GM18870 (cell line): Measurements from ENCODE around the gene LTB4R.

Source experiments
- ATAC-seq: cut with Tn5 transposase; IDR thresholded peaks from one replicate; pipeline ENCODE4 v1.9.1; 2021; ENCODE audit warnings: moderate library complexity; ENCODE audit not compliant: unreplicated experiment

Gene LTB4R

DNA sequence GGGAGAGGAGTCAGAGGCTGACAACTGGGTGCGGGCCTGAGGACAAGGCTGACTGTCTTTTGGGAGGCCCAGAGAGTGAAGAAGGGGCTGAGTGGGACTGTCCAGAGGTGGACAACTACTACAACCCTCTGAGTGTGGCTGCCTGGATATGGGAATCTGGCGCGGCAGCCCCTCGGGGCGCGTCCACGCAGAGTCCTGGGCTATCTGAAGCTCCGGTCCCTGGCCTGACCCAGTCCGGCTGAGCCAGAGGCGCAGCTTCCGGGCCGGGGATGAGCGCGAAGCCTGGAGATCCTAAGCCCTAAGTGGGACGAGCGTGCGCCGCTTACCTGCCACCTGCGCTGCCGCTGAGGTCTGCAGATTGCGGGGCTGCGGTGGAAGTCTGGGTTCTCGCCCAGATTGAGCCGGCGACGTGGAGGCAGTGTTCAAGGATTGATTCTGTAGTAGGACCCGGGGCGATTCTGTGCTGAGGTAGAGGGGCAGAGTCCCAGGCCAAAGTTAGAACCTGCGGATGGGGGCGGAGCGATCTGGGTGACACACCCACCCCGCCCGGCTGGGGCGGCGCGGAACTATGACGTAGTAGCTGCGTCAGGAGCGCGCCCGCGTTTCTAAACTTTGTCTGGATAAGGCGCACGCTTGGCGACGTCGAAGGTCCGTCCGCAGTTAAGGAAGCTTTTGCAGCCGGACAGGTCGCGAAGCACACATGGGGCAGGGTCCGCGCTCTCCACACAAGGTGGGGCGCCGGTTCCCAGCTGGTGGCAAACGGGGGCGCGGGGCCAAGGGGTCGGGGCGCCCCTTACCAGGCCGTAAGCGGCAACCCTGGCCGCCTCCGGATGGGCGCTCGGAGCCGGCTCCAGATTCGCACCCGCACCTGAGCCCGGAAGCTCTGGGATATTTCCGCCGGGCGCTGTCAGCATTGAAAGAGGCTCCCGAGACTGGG, 11.8 kb upstream of the LTB4R start, which contains the start of the genes DHRS1 and NOP9:
Gene DHRS1 (minus strand): TSS at position 526 of the 937 bp plus-strand sequence. CDS start 674 bp downstream, outside the sequence.
Gene NOP9 (plus strand): TSS at position 596 of the 937 bp plus-strand sequence. CDS start 105 bp downstream, at position 701.
- ATAC-seq: peak; percentile 54

DNA sequence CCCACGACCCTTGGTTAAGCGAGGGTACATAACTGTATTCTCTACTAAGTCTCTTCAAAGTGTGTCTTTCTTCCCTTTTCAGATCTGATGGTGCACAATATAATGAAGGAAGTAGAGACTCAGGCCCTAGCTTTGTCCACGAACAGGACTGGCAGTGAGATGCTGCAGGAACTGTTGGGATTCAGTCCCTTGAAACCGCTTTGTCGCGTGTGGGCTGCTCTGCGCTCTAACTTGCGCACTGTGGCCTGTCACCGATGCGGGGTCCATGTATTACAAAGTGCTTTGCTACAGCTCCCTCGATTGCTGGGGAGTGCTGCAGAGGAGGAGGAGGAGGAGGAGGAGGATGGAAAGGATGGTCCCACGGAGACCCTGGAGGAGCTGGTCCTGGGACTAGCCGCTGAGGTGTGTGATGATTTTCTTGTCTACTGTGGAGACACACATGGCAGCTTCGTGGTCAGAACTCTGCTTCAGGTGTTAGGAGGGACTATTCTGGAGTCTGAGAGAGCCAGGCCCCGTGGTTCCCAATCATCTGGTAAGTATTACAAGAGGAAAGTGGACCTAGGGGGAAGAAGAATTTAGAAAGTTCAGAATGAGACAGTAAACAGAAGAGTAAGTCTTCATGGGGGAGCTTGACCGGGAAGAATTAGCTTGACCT, 10.8 kb upstream of the LTB4R start:
- no peak for ATAC-seq

DNA sequence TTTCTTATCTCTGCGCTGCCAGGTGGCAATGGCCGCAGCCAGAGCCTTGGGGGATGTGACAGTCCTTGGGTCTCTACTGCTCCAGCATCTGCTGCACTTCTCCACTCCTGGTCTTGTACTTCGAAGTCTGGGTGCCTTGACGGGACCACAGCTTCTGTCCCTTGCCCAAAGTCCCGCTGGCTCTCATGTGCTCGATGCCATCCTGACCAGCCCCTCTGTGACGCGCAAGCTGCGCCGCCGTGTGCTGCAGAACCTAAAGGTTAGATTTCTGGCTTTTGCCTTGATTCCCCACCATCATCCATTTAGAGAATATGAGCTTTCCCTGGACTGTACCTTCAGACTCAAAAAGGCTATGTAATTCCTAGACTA, 7.3 kb upstream of the LTB4R start:
- ATAC-seq: no peak

DNA sequence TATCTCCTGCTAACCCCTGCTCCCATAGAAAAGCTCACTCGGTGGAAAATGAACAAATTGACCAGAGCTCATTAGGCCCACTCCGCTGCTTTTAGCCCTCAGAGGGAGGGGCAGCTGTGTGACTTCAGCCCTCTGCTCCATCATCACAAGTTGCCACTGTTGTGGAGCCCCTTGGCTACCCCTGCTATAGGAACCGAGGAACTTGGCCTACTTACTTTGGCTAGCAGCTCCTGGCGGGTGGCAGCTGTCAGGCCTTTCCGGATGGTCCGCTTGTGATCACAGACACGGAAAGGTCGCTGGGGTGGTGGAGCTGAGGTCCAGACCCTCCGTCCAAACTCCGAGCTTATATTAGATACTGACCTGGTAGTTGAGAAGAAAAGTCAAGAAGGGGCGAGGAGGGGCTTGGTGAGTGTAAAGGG, 4.1 kb upstream of the LTB4R start:
- no peak for ATAC-seq

DNA sequence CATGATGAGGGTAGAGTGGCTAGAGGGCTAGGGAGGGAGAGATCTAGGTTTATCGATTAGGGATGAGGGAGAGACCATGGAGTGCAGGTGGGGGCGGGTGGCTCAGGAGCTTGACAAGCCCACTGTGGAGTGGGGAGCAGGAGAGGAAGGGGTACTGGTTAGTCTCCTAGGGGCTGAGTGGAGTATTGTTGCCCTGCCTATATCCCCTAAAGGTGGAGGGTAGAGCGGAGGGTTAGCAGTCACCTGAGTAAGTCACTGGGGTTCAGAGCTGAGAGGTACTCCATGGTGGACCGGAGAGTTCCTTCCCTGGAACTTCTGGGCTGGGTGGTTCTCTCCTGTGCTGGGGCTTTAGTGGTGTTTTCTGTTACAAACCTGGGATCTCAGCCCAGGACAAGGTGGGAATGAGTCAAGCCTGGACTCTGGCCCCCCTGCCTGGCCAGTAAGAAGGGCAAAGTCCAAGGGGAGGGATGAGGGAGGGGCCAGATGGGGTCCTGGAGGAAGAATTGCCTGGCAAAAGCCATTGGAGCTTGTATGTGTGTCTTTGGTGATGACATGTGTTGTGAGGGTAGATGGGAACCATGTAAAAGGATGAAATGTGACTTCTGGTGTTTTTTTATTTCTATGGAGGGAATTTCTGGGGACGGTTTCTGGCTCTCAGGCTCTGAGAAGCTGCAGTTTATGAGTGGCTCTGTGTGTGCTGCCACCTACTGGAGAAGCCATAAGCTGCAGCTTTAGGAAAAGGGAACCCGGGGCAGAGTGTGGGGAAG, 3.5 kb upstream of the LTB4R start, which contains the start of gene CIDEB:
Gene CIDEB (minus strand): TSS at position 403 of the 767 bp plus-strand sequence. CDS start 119 bp downstream, at position 284.
- no peak for ATAC-seq

DNA sequence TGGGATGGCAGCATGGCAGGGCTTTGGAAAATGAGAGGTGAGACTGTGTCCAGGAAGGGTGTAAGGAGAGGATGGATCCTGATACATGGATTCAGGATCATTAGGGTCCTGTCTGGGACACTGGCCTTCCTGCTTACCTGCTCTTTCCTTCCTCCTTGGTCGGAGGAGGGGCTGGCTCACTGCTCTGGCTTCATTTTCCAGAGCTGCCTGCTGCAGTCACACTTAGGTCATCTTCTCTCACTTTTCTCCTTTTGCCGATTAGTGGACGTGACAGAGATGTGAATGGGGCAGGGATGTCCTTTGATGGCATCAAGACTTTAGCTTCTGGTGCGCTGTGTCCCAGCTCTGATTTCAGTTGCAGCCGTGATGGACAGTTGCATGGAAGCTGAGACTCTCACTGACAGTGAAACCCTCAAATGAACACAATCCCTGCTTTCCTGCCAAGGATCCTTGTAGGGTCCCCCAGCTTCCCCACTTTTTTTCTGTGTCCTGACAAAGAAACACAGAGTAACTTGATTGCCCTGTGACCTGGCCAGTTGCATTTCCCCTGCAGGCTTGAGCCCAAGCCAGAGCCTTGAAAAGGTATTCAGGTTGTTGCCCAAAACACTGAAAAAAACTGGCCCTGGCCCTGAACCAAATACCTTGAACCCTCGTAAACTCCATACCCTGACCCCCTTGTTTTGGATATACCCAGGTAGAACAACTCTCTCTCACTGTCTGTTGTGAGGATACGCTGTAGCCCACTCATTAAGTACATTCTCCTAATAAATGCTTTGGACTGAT, 2.8 kb upstream of the LTB4R start:
- ATAC-seq: no peak

DNA sequence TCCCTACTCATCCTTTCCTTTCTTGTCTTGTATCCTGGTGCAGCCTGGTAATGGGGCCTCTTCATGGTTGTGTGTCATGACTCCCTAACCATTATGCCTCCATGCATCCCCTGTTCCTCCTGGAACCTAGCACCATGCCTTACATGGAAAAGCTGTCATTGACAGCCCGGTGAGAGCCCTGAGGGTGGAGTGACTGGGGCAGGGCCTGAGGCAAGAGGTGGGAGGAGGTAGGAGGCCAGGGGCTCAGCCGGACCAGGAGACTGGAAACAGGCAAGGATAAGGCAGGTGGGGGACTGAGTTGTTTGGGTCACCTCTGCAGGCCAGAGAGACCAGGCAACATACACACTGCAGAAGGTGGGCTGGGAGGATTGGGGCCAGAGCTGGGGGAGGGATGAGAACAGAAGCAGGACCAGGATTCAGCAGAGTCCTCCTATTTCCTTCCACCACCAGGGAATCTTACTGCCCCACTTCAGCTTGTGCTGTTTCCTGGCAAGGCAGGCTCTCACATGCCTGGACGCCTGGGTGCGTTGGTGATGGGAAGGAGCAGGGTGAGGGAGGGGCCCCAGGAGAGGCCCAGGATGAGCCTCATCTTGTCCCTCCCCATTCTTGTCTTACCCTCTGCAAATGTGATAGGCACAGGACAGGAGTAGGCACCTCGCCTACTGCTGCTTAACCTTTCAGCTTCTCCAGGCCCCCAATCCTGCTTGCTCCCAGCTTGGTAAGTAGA, 1.6 kb upstream of the LTB4R start, which contains the start of gene LTB4R2:
Gene LTB4R2 (plus strand): TSS at position 603 of the 727 bp plus-strand sequence. CDS start 525 bp downstream, outside the sequence.
- no peak for ATAC-seq

DNA sequence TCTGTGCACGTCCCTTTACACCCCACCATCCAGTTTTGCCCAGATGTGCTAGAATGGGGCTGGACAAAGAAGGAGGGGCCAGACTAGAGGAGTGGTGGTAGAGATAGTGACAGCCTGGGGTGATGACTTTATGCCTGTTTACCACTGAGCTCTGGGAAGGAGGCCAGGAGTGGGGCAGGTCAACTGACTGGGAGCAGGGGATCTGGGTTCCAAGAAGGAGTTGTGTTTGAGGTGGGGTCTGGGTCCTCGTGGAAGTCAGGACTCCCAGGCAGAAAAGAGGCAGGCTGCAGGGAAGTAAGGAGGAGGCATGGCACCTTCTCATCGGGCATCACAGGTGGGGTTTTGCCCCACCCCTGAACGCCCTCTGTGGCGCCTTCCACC, 1.0 kb upstream of the LTB4R start:
- ATAC-seq: no peak

DNA sequence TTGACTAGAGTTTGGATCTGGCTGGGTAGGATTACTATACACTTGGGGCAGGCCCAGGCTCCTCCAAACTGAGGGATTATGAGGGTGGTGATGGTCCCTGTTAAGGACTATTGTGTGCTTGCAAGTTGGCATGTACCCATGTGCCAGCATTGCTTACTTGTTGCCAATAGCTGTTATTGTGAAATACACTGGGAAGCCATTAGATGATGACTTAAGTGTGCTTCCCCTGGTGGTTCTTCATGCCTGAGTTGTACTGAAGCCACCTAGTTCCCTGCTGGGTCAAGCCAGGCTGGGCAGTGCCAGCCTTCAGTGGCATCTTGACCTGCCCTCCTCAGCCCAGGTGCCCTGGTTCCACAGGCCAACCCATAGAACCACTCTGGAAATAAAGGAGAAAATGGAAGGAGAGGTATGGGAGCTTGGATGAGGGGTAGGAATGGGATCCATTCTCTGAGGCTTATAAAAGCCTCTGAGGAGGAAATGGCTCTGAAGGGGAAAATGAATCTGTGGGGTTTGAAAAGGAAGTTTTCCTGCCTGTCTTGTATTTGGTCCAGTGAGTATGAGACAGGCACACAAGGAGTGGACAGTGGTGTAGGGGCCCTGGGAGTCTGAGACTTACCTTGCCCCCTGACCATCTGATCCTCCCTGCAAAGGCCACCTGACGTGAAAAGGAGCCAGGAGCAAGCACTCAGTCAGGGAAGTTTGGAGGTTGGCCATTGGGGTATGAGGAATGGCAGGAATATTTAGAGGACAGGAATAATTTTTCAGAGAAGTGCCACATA, 724 bp downstream of the LTB4R start:
- ATAC-seq: no peak

DNA sequence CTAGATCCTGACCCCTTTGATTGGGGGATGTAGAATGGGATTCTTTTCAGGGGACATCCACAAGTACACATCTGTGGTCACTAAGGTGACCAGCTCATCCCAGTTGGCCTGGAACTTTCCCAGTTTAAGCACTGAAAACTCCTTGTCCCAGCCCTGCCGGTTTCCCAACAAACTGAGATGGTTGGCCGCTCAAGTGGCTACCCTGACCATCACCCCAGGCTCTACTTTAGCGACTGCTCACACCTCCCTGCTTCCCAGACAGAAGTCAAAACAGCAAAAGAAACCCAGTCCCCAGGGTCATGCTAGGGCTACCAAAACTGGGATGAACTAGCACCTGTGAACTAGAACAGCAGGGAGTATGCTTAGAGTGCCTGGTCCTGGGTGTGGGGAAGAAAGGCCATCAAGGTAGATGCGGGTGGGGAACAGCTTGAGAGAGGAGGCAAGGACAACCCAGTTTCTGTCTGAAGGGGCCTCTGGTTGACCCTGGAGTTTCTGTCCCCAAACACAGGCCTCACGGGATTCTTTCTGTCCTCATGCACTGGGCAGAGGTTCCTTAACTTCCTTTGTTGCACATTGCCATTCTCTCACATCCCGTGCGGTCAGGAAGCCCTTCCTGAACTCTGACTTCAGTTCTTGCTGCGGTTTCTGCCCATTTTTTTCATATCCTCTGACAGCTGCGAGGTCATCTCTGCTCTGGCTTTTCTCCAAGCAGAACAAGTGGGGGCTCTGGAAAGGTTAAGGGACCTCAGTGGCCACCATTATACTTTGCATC, 1.6 kb downstream of the LTB4R start:
- no peak for ATAC-seq

DNA sequence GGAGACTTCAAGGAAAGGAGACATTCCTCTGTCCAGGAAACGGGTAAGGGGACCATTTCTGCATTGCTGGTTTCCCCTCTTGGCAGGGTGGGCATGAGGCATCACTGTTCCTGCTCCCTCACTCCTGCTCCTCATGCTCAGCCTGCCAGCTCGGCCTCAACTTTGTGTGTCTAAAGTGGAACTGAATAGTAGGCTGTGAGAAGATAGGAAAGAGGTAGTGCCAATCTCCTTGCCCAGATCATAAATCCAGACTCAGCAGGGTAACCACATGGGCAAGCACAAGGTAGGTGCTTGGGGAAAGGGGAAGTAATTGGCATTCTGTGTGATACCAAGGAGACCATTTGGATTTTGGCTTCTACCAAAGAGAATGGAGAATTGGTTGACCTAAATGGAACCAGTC, 2.6 kb downstream of the LTB4R start:
- ATAC-seq: no peak

DNA sequence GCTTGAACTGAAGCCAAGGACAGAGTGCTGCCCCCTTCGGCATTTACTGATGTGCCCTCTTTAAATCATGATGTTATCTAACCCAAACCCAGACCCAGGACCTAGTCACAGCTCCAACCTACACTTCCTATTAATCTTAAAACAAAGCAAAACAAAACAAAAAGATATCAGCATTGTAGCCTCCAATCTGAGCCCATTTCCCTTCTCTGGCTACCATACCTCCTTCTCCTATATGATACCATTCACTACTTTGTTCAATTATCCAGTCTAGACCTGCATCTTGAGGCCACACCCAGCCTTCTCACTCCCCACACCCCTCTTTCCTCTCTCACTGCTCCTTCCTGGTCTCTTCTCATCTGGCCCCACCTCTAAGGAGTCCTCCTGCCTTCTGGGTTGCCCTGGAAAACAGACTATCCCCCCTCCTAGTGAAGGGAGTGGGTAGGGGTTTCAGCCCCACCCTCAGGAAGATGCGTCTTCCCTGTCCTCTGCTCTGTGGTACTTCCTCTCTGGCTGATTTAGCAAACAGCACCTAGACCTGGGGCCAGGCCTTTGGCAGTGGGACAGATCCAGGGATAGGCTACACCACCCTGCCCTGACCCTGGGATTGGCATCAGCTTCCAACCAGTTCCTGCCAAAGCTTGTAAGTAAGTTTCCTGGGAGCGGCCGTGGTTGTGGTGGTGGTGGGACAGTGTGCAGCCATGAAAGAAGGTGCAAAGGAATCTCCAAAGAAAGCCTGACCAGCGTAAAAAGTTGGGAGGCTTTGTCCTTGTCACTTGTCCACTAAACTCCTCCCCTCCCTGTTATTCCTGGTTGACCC, 3.3 kb downstream of the LTB4R start:
- no peak for ATAC-seq

DNA sequence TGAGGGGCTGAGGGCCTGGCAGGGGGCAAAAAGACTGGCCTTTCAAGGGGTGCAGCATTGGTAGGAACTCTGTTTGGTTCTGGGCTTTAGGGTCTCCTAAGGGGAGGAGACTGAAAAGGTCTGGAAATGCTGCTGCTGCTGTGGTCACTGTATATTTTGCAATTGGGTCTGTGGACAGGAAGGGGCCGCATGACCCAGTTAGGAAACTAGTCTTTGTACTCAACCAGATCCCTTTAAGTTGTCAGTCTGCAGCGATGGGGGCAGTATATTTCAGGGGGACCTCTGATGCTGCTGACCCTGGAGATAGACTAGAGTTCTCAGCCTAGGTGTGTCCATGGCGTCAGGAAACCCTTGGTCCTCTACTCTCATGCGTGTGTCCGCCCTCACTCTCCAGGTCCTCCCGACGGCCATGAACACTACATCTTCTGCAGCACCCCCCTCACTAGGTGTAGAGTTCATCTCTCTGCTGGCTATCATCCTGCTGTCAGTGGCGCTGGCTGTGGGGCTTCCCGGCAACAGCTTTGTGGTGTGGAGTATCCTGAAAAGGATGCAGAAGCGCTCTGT, 4.0 kb downstream of the LTB4R start:
- no peak for ATAC-seq

DNA sequence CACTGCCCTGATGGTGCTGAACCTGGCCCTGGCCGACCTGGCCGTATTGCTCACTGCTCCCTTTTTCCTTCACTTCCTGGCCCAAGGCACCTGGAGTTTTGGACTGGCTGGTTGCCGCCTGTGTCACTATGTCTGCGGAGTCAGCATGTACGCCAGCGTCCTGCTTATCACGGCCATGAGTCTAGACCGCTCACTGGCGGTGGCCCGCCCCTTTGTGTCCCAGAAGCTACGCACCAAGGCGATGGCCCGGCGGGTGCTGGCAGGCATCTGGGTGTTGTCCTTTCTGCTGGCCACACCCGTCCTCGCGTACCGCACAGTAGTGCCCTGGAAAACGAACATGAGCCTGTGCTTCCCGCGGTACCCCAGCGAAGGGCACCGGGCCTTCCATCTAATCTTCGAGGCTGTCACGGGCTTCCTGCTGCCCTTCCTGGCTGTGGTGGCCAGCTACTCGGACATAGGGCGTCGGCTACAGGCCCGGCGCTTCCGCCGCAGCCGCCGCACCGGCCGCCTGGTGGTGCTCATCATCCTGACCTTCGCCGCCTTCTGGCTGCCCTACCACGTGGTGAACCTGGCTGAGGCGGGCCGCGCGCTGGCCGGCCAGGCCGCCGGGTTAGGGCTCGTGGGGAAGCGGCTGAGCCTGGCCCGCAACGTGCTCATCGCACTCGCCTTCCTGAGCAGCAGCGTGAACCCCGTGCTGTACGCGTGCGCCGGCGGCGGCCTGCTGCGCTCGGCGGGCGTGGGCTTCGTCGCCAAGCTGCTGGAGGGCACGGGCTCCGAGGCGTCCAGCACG, 4.7 kb downstream of the LTB4R start:
- no peak for ATAC-seq

DNA sequence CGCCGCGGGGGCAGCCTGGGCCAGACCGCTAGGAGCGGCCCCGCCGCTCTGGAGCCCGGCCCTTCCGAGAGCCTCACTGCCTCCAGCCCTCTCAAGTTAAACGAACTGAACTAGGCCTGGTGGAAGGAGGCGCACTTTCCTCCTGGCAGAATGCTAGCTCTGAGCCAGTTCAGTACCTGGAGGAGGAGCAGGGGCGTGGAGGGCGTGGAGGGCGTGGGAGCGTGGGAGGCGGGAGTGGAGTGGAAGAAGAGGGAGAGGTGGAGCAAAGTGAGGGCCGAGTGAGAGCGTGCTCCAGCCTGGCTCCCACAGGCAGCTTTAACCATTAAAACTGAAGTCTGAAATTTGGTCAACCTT, 5.3 kb downstream of the LTB4R start:
- no peak for ATAC-seq
